SU-DHL-6 (cell line): ENCODE results near the gene KLHL40.

Source experiments
- H2AFZ ChIP-seq: fragments of 200-600 bp; sonication (generic); 2 replicates; pipeline ENCODE4 v1.6.1; 2014; ENCODE audit warnings: low read depth, mild to moderate bottlenecking, moderate library complexity, mixed read lengths, antibody characterized with exemption, low read length; ENCODE audit not compliant: severe bottlenecking
- H3F3A ChIP-seq: fragments of 200-600 bp; shearing (Covaris generic); 2 replicates; pipeline ENCODE4 v1.6.0; 2016; ENCODE audit warnings: antibody characterized with exemption, mild to moderate bottlenecking; ENCODE audit not compliant: insufficient read depth
- H3K27ac ChIP-seq: fragments of 200-600 bp; sonication (generic); 2 replicates; pipeline ENCODE4 v1.5.1; 2016; ENCODE audit warnings: low read depth, mild to moderate bottlenecking, low read length, moderate library complexity, mixed read lengths
- H3K27me3 ChIP-seq: fragments of 200-600 bp; sonication (generic), shearing (Covaris generic); 2 replicates; pipeline ENCODE4 v1.6.0; 2014; ENCODE audit warnings: mild to moderate bottlenecking, low read length
- H3K36me3 ChIP-seq: fragments of 200-600 bp; sonication (generic); 2 replicates; pipeline ENCODE4 v1.6.1; 2014; ENCODE audit warnings: mild to moderate bottlenecking, low read length, mixed read lengths
- H3K4me2 ChIP-seq: fragments of 300-600, 200-600 bp; shearing (Covaris generic), sonication (generic); 2 replicates; pipeline ENCODE4 v1.6.0; 2014; ENCODE audit warnings: low read length, low read depth, mild to moderate bottlenecking; ENCODE audit not compliant: poor library complexity, severe bottlenecking
- H3K4me3 ChIP-seq: fragments of 200-600 bp; sonication (generic); 2 replicates; pipeline ENCODE4 v1.5.1; 2014; ENCODE audit warnings: antibody characterized with exemption, low read length, mild to moderate bottlenecking, mixed read lengths; ENCODE audit not compliant: insufficient read depth, poor library complexity, severe bottlenecking
- H3K79me2 ChIP-seq: fragments of 200-600 bp; sonication (generic); 2 replicates; pipeline ENCODE4 v1.6.1; 2014; ENCODE audit warnings: mild to moderate bottlenecking, low read length, moderate library complexity; ENCODE audit not compliant: insufficient read depth
- H3K9ac ChIP-seq: fragments of 200-600 bp; sonication (generic); 2 replicates; pipeline ENCODE4 v1.7.0; 2014; ENCODE audit warnings: mild to moderate bottlenecking, low read length
- H3K9me2 ChIP-seq: fragments of 200-600 bp; sonication (generic); replicated peaks from 2 replicates; pipeline ENCODE4 v1.6.1; 2014; ENCODE audit warnings: low read length; ENCODE audit not compliant: insufficient read depth
- H3K9me3 ChIP-seq: fragments of 200-600 bp; sonication (generic); 2 replicates; pipeline ENCODE4 v1.6.1; 2014; ENCODE audit warnings: low read length, mixed read lengths; ENCODE audit not compliant: insufficient read depth
- H4K20me1 ChIP-seq: fragments of 200-600 bp; sonication (generic); 2 replicates; pipeline ENCODE4 v1.6.1; 2014; ENCODE audit warnings: low read depth, mild to moderate bottlenecking, antibody characterized with exemption, low read length, moderate library complexity, mixed read lengths
- CTCF ChIP-seq: fragments of 200-600 bp; sonication (generic); IDR thresholded peaks from one replicate; pipeline ENCODE4 v1.5.1; 2017; ENCODE audit warnings: antibody characterized with exemption, mild to moderate bottlenecking, low read length, moderate library complexity; ENCODE audit not compliant: insufficient read depth, poor library complexity, severe bottlenecking
- EZH2phosphoT487 ChIP-seq: fragments of 200-600 bp; sonication (generic), shearing (Covaris generic); conservative IDR thresholded peaks from 2 replicates; pipeline ENCODE4 v1.6.1; 2018; ENCODE audit warnings: mild to moderate bottlenecking, antibody characterized with exemption, low read length, moderate library complexity, mixed read lengths

KLHL40 gene

GRCh38 chr3:42682301-42683070 is 2.9 kb upstream of the KLHL40 start:
- no peak overlapping the region for H2AFZ ChIP-seq

GRCh38 chr3:42683875-42684598 is 1.3 kb upstream of the KLHL40 start:
- H3K27me3 ChIP-seq: no peaks in the 10 kb centered on the region
- no peak overlapping the region for H3K9ac ChIP-seq
- H3K4me3 ChIP-seq: no peak overlapping the region
- no peaks in the 10 kb centered on the region for H4K20me1 ChIP-seq
- H3K9me2 ChIP-seq: no peaks in the 10 kb centered on the region
- no peaks in the 10 kb centered on the region for H3K36me3 ChIP-seq
- no peak overlapping the region for H2AFZ ChIP-seq
- no peaks in the 10 kb centered on the region for H3K9me3 ChIP-seq
- H3K4me2 ChIP-seq: no peak overlapping the region
- H3K79me2 ChIP-seq: no peaks in the 10 kb centered on the region
- H3F3A ChIP-seq: no peaks in the 10 kb centered on the region
- TF ChIP-seq CTCF: no peak
- TF ChIP-seq EZH2phosphoT487: no peak
- H3K27ac ChIP-seq: no peak overlapping the region

More at GRCh38 chr3:42682301-42683070, 2.9 kb upstream of the KLHL40 start:
- no peaks in the 10 kb centered on the region for H3K9me2 ChIP-seq
- H3K27me3 ChIP-seq: no peaks in the 10 kb centered on the region
- no peaks in the 10 kb centered on the region for H3K79me2 ChIP-seq
- no peaks in the 10 kb centered on the region for H4K20me1 ChIP-seq
- no peak overlapping the region for H3K27ac ChIP-seq
- H3K9me3 ChIP-seq: no peaks in the 10 kb centered on the region
- H3K4me3 ChIP-seq: no peak overlapping the region
- no peaks in the 10 kb centered on the region for H3K36me3 ChIP-seq
- H3F3A ChIP-seq: no peaks in the 10 kb centered on the region
- no peak overlapping the region for H3K4me2 ChIP-seq
- no peak overlapping the region for H3K9ac ChIP-seq
- TF ChIP-seq CTCF (no peak), EZH2phosphoT487 (no peak)

- no peak overlapping the region for H3K9ac ChIP-seq
- H3K9me3 ChIP-seq: no peaks in the 10 kb centered on the region
- TF ChIP-seq EZH2phosphoT487 (no peak), CTCF (no peak)
- H3K4me3 ChIP-seq: no peak overlapping the region
- no peak overlapping the region for H3K27ac ChIP-seq
- no peaks in the 10 kb centered on the region for H3F3A ChIP-seq
- no peaks in the 10 kb centered on the region for H3K36me3 ChIP-seq
- no peaks in the 10 kb centered on the region for H3K27me3 ChIP-seq
- H2AFZ ChIP-seq: no peak overlapping the region
- H3K79me2 ChIP-seq: no peaks in the 10 kb centered on the region
- H3K4me2 ChIP-seq: no peak overlapping the region
- H3K9me2 ChIP-seq: no peaks in the 10 kb centered on the region
- H4K20me1 ChIP-seq: no peaks in the 10 kb centered on the region
Measured at GRCh38 chr3:42684632-42685362, 540 bp upstream of the KLHL40 start.
